A549 (cell line): Measurements from ENCODE around the gene OSBPL9. TPM values are rescaled to one million over a fixed set of nuclear protein-coding genes. Genes with fewer than 3 reads are reported as not detected.
A peak's percentile ranks its signal among the peaks of the same experiment; 100 is the strongest.

ENCODE experiments used
- ATAC-seq, 2 experiments: fragments of 200-7000 bp in 1 of 2; fragments of >200 bp in 1 of 2; cut with Nextera tagmentation in 1 of 2; cut with Tn5 transposase in 1 of 2; 3 replicates each; pipeline versions ENCODE4 v1.8.0 to v1.9.1; 2018 to 2020; ENCODE audit warnings: mild to moderate bottlenecking in 1 of 2, moderate library complexity in 1 of 2
- CTCF ChIA-PET: fragments of 300-600 bp; sonication (Branson Sonifier 250); formaldehyde crosslinking; extraction: SDS; loops from one replicate; lab custom pipeline; 2021; ENCODE audit warnings: antibody characterized with exemption, inconsistent platforms; lab: Yijun Ruan, JAX
- POLR2A ChIA-PET: fragments of 350-600 bp; formaldehyde crosslinking; extraction: SDS; loops from one replicate; lab custom pipeline; 2021; ENCODE audit warnings: antibody characterized with exemption, inconsistent platforms; lab: Yijun Ruan, JAX
- DNase-seq, 2 experiments: peaks; one replicate each; pipeline versions ENCODE4 v3.0.0 to v3.0.0-alpha.2; 2011 to 2016; ENCODE audit warnings: low read depth in 1 of 2, low spot score in 1 of 2
- FAIRE-seq: peaks from 2 replicates; lab custom pipeline; 2011; peaks lifted over from hg19 to GRCh38; lab: Jason Lieb, UNC
- H3K27ac ChIP-seq, 2 experiments: fragments of >200 bp; sonication (Bioruptor Twin); formaldehyde crosslinking; 3 replicates each; pipeline ENCODE4 v1.5.1; 2016 to 2017
- H3K4me1 ChIP-seq: fragments of >200 bp; sonication (Bioruptor Twin); formaldehyde crosslinking; 3 replicates; pipeline ENCODE4 v1.6.1; 2016
- H3K4me2 ChIP-seq: fragments of >200 bp; sonication (Bioruptor Twin); formaldehyde crosslinking; 3 replicates; pipeline ENCODE4 v1.6.1; 2016
- H3K4me3 ChIP-seq: fragments of >200 bp; sonication (Bioruptor Twin); formaldehyde crosslinking; 3 replicates; pipeline ENCODE4 v1.5.1; 2016
- H3K9me3 ChIP-seq: fragments of >200 bp; sonication (Bioruptor Twin); formaldehyde crosslinking; 3 replicates; pipeline ENCODE4 v1.6.1; 2016
- BCL3 ChIP-seq: fragments of >200 bp; sonication (Bioruptor Twin); formaldehyde crosslinking; IDR thresholded peaks from 3 replicates; pipeline ENCODE4 v1.6.1; 2016
- BHLHE40 ChIP-seq: IDR thresholded peaks from 2 replicates; pipeline ENCODE4 v1.6.1; 2012; ENCODE audit warnings: low read depth, low read length, inconsistent platforms
- CBX2 ChIP-seq: fragments of 200-600 bp; sonication (generic); IDR thresholded peaks from 2 replicates; pipeline ENCODE4 v1.6.1; 2016; ENCODE audit warnings: low read depth, mild to moderate bottlenecking, borderline replicate concordance
- CBX8 ChIP-seq: fragments of 200-600 bp; sonication (generic); IDR thresholded peaks from 2 replicates; pipeline ENCODE4 v1.6.1; 2016
- CEBPB ChIP-seq, 2 experiments: fragments of >200 bp in 1 of 2; sonication (Bioruptor Twin) in 1 of 2; formaldehyde crosslinking in 1 of 2; IDR thresholded peaks; 2 replicates each; pipeline ENCODE4 v1.6.1; 2012 to 2016
- CTCF ChIP-seq: fragments of >200 bp; sonication (Bioruptor Twin); formaldehyde crosslinking; IDR thresholded peaks from 3 replicates; pipeline ENCODE4 v1.5.1; 2016
- EHF ChIP-seq: fragments of 250-450 bp; sonication (Bioruptor Pico); IDR thresholded peaks from 2 replicates; pipeline ENCODE4 v1.5.0; 2020; ENCODE audit warnings: mild to moderate bottlenecking
- EHMT2 ChIP-seq: fragments of 200-600 bp; sonication (generic); IDR thresholded peaks from 2 replicates; pipeline ENCODE4 v1.6.1; 2016; ENCODE audit warnings: antibody characterized with exemption, low read depth, mild to moderate bottlenecking, moderate library complexity
- EP300 ChIP-seq, 2 experiments: fragments of >200 bp; sonication (Bioruptor Twin); formaldehyde crosslinking; IDR thresholded peaks; 2 replicates in 1 of 2; 3 replicates in 1 of 2; pipeline ENCODE4 v1.6.1; 2016 to 2017
- ESRRA ChIP-seq: fragments of 150-350 bp; IDR thresholded peaks from 2 replicates; pipeline ENCODE4 v1.6.1; 2014; ENCODE audit warnings: mild to moderate bottlenecking, low read length, borderline replicate concordance
- FOSB ChIP-seq: fragments of 250-450 bp; sonication (Bioruptor Pico); IDR thresholded peaks from 2 replicates; pipeline ENCODE4 v1.5.0; 2020; ENCODE audit warnings: mild to moderate bottlenecking, moderate library complexity
- FOSL2 ChIP-seq, 2 experiments: fragments of 450-650 bp in 1 of 2; fragments of >200 bp in 1 of 2; sonication (Bioruptor Twin) in 1 of 2; formaldehyde crosslinking; IDR thresholded peaks; 2 replicates each; pipeline versions ENCODE4 v1.5.0 to v1.6.1; 2016 to 2020; ENCODE audit warnings: mild to moderate bottlenecking in 1 of 2, moderate library complexity in 1 of 2
- FOXS1 ChIP-seq: fragments of 250-450 bp; sonication (Bioruptor Pico); IDR thresholded peaks from 2 replicates; pipeline ENCODE4 v1.5.0; 2020; ENCODE audit warnings: mild to moderate bottlenecking, moderate library complexity
- GATA3 ChIP-seq: IDR thresholded peaks from 2 replicates; pipeline ENCODE4 v1.6.1; 2012; ENCODE audit warnings: borderline replicate concordance
- HES2 ChIP-seq: fragments of >200 bp; sonication (Bioruptor Twin); formaldehyde crosslinking; IDR thresholded peaks from 2 replicates; pipeline ENCODE4 v1.6.1; 2016
- HOXA7 ChIP-seq: fragments of 250-450 bp; sonication (Bioruptor Pico); IDR thresholded peaks from 2 replicates; pipeline ENCODE4 v1.5.0; 2020; ENCODE audit warnings: mild to moderate bottlenecking, moderate library complexity
- HOXB13 ChIP-seq: fragments of 250-450 bp; sonication (Bioruptor Pico); IDR thresholded peaks from 2 replicates; pipeline ENCODE4 v1.5.0; 2020; ENCODE audit warnings: low read depth, mild to moderate bottlenecking, moderate library complexity
- HOXB5 ChIP-seq: fragments of 250-450 bp; sonication (Bioruptor Pico); IDR thresholded peaks from 2 replicates; pipeline ENCODE4 v1.5.0; 2020; ENCODE audit warnings: mild to moderate bottlenecking, moderate library complexity
- JUN ChIP-seq, 2 experiments: fragments of >200 bp; sonication (Bioruptor Twin); formaldehyde crosslinking; IDR thresholded peaks; 2 replicates in 1 of 2; 3 replicates in 1 of 2; pipeline ENCODE4 v1.6.1; 2016 to 2017
- JUNB ChIP-seq: fragments of >200 bp; sonication (Bioruptor Twin); formaldehyde crosslinking; IDR thresholded peaks from 2 replicates; pipeline ENCODE4 v1.6.1; 2016
- MAX ChIP-seq: IDR thresholded peaks from 2 replicates; pipeline ENCODE4 v1.6.1; 2012
- MYC ChIP-seq: IDR thresholded peaks from 2 replicates; pipeline ENCODE4 v1.6.1; 2012; ENCODE audit warnings: mild to moderate bottlenecking, inconsistent platforms, low read length, improper control_type of control experiment, borderline replicate concordance
- NFE2L2 ChIP-seq: fragments of 150-350 bp; conservative IDR thresholded peaks from 2 replicates; pipeline ENCODE4 v1.6.1; 2014; ENCODE audit warnings: low read length
- NPAS2 ChIP-seq: fragments of 250-450 bp; sonication (Bioruptor Pico); IDR thresholded peaks from 2 replicates; pipeline ENCODE4 v1.8.0; 2022; ENCODE audit warnings: mild to moderate bottlenecking, moderate library complexity, borderline replicate concordance
- NR3C1 ChIP-seq: fragments of >200 bp; sonication (Bioruptor Twin); formaldehyde crosslinking; IDR thresholded peaks from 3 replicates; pipeline ENCODE4 v1.6.1; 2017
- POLR2A ChIP-seq: IDR thresholded peaks from 2 replicates; pipeline ENCODE4 v1.6.1; 2012; ENCODE audit warnings: mild to moderate bottlenecking, low read length
- RAD21 ChIP-seq, 2 experiments: fragments of >200 bp in 1 of 2; sonication (Bioruptor Twin) in 1 of 2; formaldehyde crosslinking in 1 of 2; IDR thresholded peaks in 1 of 2; conservative IDR thresholded peaks in 1 of 2; 2 replicates in 1 of 2; 3 replicates in 1 of 2; pipeline ENCODE4 v1.6.1; 2012 to 2018; ENCODE audit warnings: inconsistent platforms in 1 of 2
- RNF2 ChIP-seq: fragments of 200-600 bp; sonication (generic); IDR thresholded peaks from 2 replicates; pipeline ENCODE4 v1.6.1; 2016; ENCODE audit warnings: low read depth, mild to moderate bottlenecking, antibody characterized with exemption, moderate library complexity, borderline replicate concordance
- SMC3 ChIP-seq: fragments of >200 bp; sonication (Bioruptor Twin); formaldehyde crosslinking; IDR thresholded peaks from 3 replicates; pipeline ENCODE4 v1.6.1; 2018; ENCODE audit warnings: inconsistent platforms
- SREBF2 ChIP-seq: fragments of 450-650 bp; IDR thresholded peaks from 2 replicates; pipeline ENCODE4 v1.6.1; 2014; ENCODE audit warnings: mild to moderate bottlenecking, moderate library complexity
- TFCP2L1 ChIP-seq: fragments of 250-450 bp; sonication (Bioruptor Pico); IDR thresholded peaks from 2 replicates; pipeline ENCODE4 v1.5.0; 2021; ENCODE audit warnings: mild to moderate bottlenecking
- USF2 ChIP-seq: fragments of 450-650 bp; IDR thresholded peaks from 2 replicates; pipeline ENCODE4 v1.6.1; 2014; ENCODE audit warnings: antibody characterized with exemption
- WGBS: methylation state at CpG from one replicate; pipeline ENCODE4 v1.1.6; 2017; ENCODE audit errors: missing lambda C conversion rate; 5-methylcytosine and 5-hydroxymethylcytosine counted together
- polyA plus RNA-seq, 4 experiments: library from polyadenylated mRNA; depleted of rRNA in 3 of 4; stranded (reverse); fragments of >200 nt; fragmentation: RNase III in 1 of 4; extraction: RNeasy Plus Mini Kit Qiagen cat#74134 plus additional on column Dnase treatment in 1 of 4; gene quantifications; 2 replicates in 3 of 4; 3 replicates in 1 of 4; pipeline ENCODE4 v1.2.3, GENCODE V29; 2011 to 2017

Gene OSBPL9
- polyA plus RNA-seq, 2 of the 4 experiments (the other 2 are of a cell fraction): 52.6 to 93.7 TPM

GRCh38 chr1:51689643-51690042, 72.8 kb downstream of the OSBPL9 start:
- peak overlapping the region; percentile 92 to 95 for H3K27ac ChIP-seq
- FAIRE-seq: no peak

GRCh38 chr1:51690285-51690961, 73.5 kb downstream of the OSBPL9 start:
- peak; percentile 36 for FAIRE-seq
- CTCF ChIA-PET: interaction anchor here (0.7 to 2.0 kb wide), 6 partner anchors 9 to 155 kb away, joined by 3 to 7 read pairs (median 4); no protein-coding TSS in a partner anchor

More at GRCh38 chr1:51689643-51690042, 72.8 kb downstream of the OSBPL9 start:
- Histone ChIP-seq H3K4me3 (no peak overlapping the region; the same call in 2 of the 3 replicates), H3K9me3 (no peaks in the 10 kb centered on the region), H3K4me1 (peaks cover 69% of the 10 kb centered on the region), H3K4me2 (peak overlapping the region; percentile 85)
- DNase-seq (no peak), ATAC-seq (no peak)
- no peak for TF ChIP-seq CEBPB (IDR thresholded peaks at IDR 0.05)
- no peak for TF ChIP-seq EHMT2
- ChIA-PET POLR2A (interaction anchor here (0.8 to 2.1 kb wide), 3 partner anchors 37 to 171 kb away, joined by 3 to 10 read pairs (median 10); partner anchors contain the start of gene EPS15), CTCF (interaction anchor here (1.0 to 2.0 kb wide), 4 partner anchors 16 to 155 kb away, joined by 3 to 7 read pairs (median 4); no protein-coding TSS in a partner anchor)

More at GRCh38 chr1:51690285-51690961, 73.5 kb downstream of the OSBPL9 start:
- Histone ChIP-seq H3K27ac (peak overlapping the region; percentile 92 to 95), H3K4me3 (peak overlapping the region; percentile 23; the same call in 1 of the 3 replicates), H3K9me3 (no peaks in the 10 kb centered on the region), H3K4me1 (peaks cover 70% of the 10 kb centered on the region), H3K4me2 (peak overlapping the region; percentile 85)
- TF ChIP-seq GATA3 (peak; percentile 87), HOXA7 (CRISPR knock-in tag) (peak; percentile 36; the same call in 1 of the 2 replicates), USF2 (no peak), NPAS2 (CRISPR knock-in tag) (no peak), MYC (no peak), JUN (IDR thresholded peaks at IDR 0.05) (peak; percentile 61 to 78; a peak in 3 of 5 replicates), CTCF (no peak), SREBF2 (no peak), EHMT2 (no peak), CBX8 (no peak), BCL3 (peak; percentile 49; the same call in 1 of the 3 replicates), TFCP2L1 (CRISPR knock-in tag) (no peak), EHF (0 out of 2 replicates have a peak, but pooled peaks have one; percentile 40), ESRRA (no peak), BHLHE40 (0 out of 2 replicates have a peak, but pooled peaks have one; percentile 8), EP300 (IDR thresholded peaks at IDR 0.05) (peak; percentile 69 to 82; a peak in 4 of 5 replicates), NR3C1 (no peak), HOXB13 (CRISPR knock-in tag) (no peak), HOXB5 (peak; percentile 25; the same call in 1 of the 2 replicates), SMC3 (no peak), RNF2 (no peak), FOSB (CRISPR knock-in tag) (peak; percentile 70; the same call in 1 of the 2 replicates), CBX2 (no peak), JUNB (peak; percentile 83), POLR2A (no peak), FOXS1 (peak; percentile 44; the same call in 1 of the 2 replicates), RAD21 (conservative IDR thresholded peaks at IDR 0.05 in 1 of 2, IDR thresholded peaks at IDR 0.05 in 1 of 2) (no peak; a peak in 1 of 5 replicates), MAX (0 out of 2 replicates have a peak, but pooled peaks have one; percentile 38), HES2 (peak; percentile 70), CEBPB (IDR thresholded peaks at IDR 0.05) (peak; percentile 83 to 96), FOSL2 (IDR thresholded peaks at IDR 0.05) (0 out of 2 replicates have a peak, but pooled peaks have one; percentile 48), FOSL2 (CRISPR knock-in tag; IDR thresholded peaks at IDR 0.05) (peak; percentile 92), NFE2L2 (no peak)
- DNase-seq (peak; percentile 15 to 93), ATAC-seq (peak; percentile 92 to 98)
- POLR2A ChIA-PET: interaction anchor here (0.9 to 2.1 kb wide), 3 partner anchors 39 to 172 kb away, joined by 3 to 10 read pairs (median 3); partner anchors contain the start of gene EPS15
- WGBS: 3% methylated on average over 3 of the region's 3 CpGs
